Spleen (tissue), 11 donors: ENCODE measurements around the gene GALNT13. TPM values are rescaled to one million over a fixed set of nuclear protein-coding genes. Genes with fewer than 3 reads are reported as not detected.

Experiments
- DNase-seq: peaks from one replicate; pipeline ENCODE4 v3.0.0-alpha.2; 2020
- H3K27ac ChIP-seq, 8 donors: fragments of 200-600 bp; sonication (generic) in 7 of 8; 1 replicate in 4 of 8; 2 replicates in 4 of 8; pipeline versions ENCODE4 v1.5.0 to v1.8.0; 2016 to 2021; ENCODE audit warnings: inconsistent platforms in 4 of 8, mild to moderate bottlenecking in 4 of 8, moderate library complexity in 1 of 8
- H3K27me3 ChIP-seq, 7 donors: fragments of 200-600 bp; sonication (generic) in 6 of 7; replicated peaks in 1 of 7; 1 replicate in 4 of 7; 2 replicates in 3 of 7; pipeline versions ENCODE4 v1.5.0 to v1.8.0; 2016 to 2021; ENCODE audit warnings: inconsistent platforms in 3 of 7, mild to moderate bottlenecking in 1 of 7
- H3K36me3 ChIP-seq, 6 donors: fragments of 200-600 bp; sonication (generic) in 5 of 6; 1 replicate in 4 of 6; 2 replicates in 2 of 6; pipeline versions ENCODE4 v1.5.0 to v1.8.0; 2016 to 2021; ENCODE audit warnings: inconsistent platforms in 2 of 6
- H3K4me1 ChIP-seq, 6 donors: fragments of 200-600 bp; sonication (generic) in 5 of 6; 1 replicate in 3 of 6; 2 replicates in 3 of 6; pipeline versions ENCODE4 v1.5.0 to v1.8.0; 2016 to 2021; ENCODE audit warnings: inconsistent platforms in 3 of 6
- H3K4me3 ChIP-seq, 8 donors: fragments of 200-600 bp; sonication (generic) in 7 of 8; 1 replicate in 4 of 8; 2 replicates in 4 of 8; pipeline versions ENCODE4 v1.5.0 to v1.8.0; 2016 to 2021; ENCODE audit warnings: inconsistent platforms in 4 of 8, mild to moderate bottlenecking in 4 of 8, moderate library complexity in 2 of 8
- H3K9me3 ChIP-seq, 8 donors: fragments of 200-600 bp; sonication (generic) in 7 of 8; 1 replicate in 4 of 8; 2 replicates in 4 of 8; pipeline versions ENCODE4 v1.5.0 to v1.8.0; 2016 to 2021; ENCODE audit warnings: inconsistent platforms in 4 of 8
- POLR2A ChIP-seq, 3 donors: fragments of 450-650 bp; IDR thresholded peaks; one replicate each; pipeline ENCODE4 v1.5.1; 2017; ENCODE audit warnings: antibody characterized with exemption in 3 of 3, mild to moderate bottlenecking in 1 of 3
- POLR2AphosphoS5 ChIP-seq, 3 donors: sonication (generic); formaldehyde crosslinking; IDR thresholded peaks; one replicate each; pipeline ENCODE4 v1.5.1; 2017; ENCODE audit warnings: antibody characterized with exemption in 3 of 3
- WGBS, 5 donors: extraction: QIAGEN DNeasy Blood & Tissue Kit in 3 of 5; methylation state at CpG; one replicate each; pipeline versions ENCODE4 v1.1.5 to v1.1.7; 2013 to 2018; 5-methylcytosine and 5-hydroxymethylcytosine counted together
- intact Hi-C: fragments of 100-400 bp; cut with DNase I; formaldehyde crosslinking; loops from one replicate; pipeline ENCODE4 v1.15.0; 2023; ENCODE audit warnings: low total_unique reads
- polyA plus RNA-seq, 3 donors: library from polyadenylated mRNA; stranded (reverse); fragments of 200-250 nt; gene quantifications; one replicate each; pipeline ENCODE4 v1.2.1, GENCODE V29; 2013
- total RNA-seq, 7 donors: library from RNA; depleted of rRNA in 3 of 7; stranded (reverse); fragments of >200 nt in 3 of 7; fragmentation: NEBNext Ultra II Directional in 4 of 7; extraction: Animal tissue kit (Norgen Biotek cat#: 25700) in 4 of 7; gene quantifications; one replicate each; pipeline versions ENCODE4 v1.1.0 to v1.2.1, GENCODE V29; 2016 to 2021
- TF ChIP-seq, protein P1 (sequence below), 11 experiments: fragments of 200-600 bp in 7 of 11; fragments of 450-650 bp in 4 of 11; sonication (generic) in 4 of 11; IDR thresholded peaks in 8 of 11; conservative IDR thresholded peaks in 3 of 11; 1 replicate in 7 of 11; 2 replicates in 4 of 11; pipeline versions ENCODE4 v1.4.0 to v1.8.0; 2016 to 2021; ENCODE audit warnings: antibody characterized with exemption in 11 of 11, inconsistent platforms in 4 of 11, mild to moderate bottlenecking in 1 of 11
- donor health status: healthy with polysubstance abuse.
- donor health status: DM: no; HTN: no; CAD: no; lungs with moderate emphysema.
- donor health status: DM: no; HTN: no; CAD: no.
- donor health status: Bipolar disorder and iron deficiency.
- donor health status: healthy.
- donor health status: DM: no; HTN: no; CAD: no.
- donor health status: DM: yes; HTN: yes; CAD: no.

Gene GALNT13
- total and polyA plus RNA-seq, 10 donors = 0.02 to 0.61 (median 0.11) TPM; not detected in 6

DNA sequence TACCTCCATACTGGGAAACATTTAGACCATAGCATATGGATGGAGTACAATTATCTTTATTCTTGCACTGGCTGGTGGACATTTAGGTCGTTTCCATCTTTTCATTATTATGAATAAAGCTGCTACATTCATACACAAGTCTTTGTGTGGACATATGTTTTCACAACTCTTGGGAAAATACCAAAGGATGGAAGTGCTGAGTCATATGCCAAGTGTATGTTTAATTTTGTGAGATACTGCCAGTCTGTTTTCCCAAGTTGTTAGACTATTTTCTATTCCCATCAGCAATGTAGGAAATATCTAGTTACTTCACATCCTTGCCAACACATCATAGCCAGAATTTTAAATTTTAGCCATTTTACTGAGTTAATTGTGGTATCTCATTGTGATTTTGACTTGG, 91.5 kb downstream of the GALNT13 start:
- H3K27me3 ChIP-seq = no peaks in the 10 kb centered on the region
- DNase-seq = no peak
- no peak overlapping the region for H3K27ac ChIP-seq
- H3K4me1 ChIP-seq = no peaks in the 10 kb centered on the region
- H3K36me3 ChIP-seq = no peaks in the 10 kb centered on the region
- 44 to 69% (median 57%) methylated on average over 1 of the region's 1 CpG for WGBS, 5 donors
- intact Hi-C loops = no loop called here
- TF ChIP-seq, protein P1, sequence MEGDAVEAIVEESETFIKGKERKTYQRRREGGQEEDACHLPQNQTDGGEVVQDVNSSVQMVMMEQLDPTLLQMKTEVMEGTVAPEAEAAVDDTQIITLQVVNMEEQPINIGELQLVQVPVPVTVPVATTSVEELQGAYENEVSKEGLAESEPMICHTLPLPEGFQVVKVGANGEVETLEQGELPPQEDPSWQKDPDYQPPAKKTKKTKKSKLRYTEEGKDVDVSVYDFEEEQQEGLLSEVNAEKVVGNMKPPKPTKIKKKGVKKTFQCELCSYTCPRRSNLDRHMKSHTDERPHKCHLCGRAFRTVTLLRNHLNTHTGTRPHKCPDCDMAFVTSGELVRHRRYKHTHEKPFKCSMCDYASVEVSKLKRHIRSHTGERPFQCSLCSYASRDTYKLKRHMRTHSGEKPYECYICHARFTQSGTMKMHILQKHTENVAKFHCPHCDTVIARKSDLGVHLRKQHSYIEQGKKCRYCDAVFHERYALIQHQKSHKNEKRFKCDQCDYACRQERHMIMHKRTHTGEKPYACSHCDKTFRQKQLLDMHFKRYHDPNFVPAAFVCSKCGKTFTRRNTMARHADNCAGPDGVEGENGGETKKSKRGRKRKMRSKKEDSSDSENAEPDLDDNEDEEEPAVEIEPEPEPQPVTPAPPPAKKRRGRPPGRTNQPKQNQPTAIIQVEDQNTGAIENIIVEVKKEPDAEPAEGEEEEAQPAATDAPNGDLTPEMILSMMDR (IDR thresholded peaks at IDR 0.05 in 8 of 11, conservative IDR thresholded peaks at IDR 0.05 in 3 of 11) = no peak
- TF ChIP-seq POLR2AphosphoS5 (IDR thresholded peaks at IDR 0.05) (no peak), POLR2A (IDR thresholded peaks at IDR 0.05) (no peak)
- H3K9me3 ChIP-seq = peaks cover 0 to 34% (median 10%) of the 10 kb centered on the region in 8 donors
- no peak overlapping the region for H3K4me3 ChIP-seq

DNA sequence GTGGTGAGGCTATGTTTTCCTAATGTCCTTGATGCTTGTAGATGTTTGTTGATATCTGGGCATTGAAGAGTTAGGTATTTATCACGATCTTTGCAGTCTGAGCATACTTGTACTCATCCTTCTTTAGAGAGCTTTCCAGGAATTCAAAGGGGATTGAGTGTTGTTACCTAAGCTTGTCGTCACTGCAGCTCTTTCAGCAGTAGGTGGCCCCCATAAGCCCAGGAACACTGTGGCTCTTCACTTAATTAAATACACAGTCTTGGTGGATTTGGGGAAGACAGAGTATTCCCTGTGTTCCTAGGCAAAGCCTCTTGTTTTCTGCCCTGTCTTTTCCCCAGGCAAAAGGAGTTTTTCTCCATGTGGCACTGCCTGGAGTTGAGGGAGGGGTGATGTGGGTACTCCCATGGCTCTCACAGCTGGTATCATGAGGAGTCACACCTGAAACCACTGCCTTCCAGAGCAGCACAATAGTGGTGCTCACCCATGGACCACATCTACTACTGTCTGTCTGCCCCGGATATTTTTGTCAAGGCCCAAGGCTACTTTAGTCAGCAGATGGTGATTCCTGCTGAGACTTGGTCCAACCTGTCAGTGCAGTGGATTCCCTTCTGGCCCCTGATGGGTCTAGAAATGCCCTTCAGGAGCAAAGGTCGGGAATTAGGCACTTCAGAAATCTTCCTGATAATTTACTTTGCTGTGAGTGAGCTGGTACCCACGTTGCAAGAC, 95.7 kb downstream of the GALNT13 start:
- TF ChIP-seq POLR2A (IDR thresholded peaks at IDR 0.05) (no peak), POLR2AphosphoS5 (IDR thresholded peaks at IDR 0.05) (no peak)
- TF ChIP-seq, protein P1 (IDR thresholded peaks at IDR 0.05 in 8 of 11, conservative IDR thresholded peaks at IDR 0.05 in 3 of 11) = no peak
- H3K36me3 ChIP-seq = no peaks in the 10 kb centered on the region
- no peaks in the 10 kb centered on the region for H3K27me3 ChIP-seq
- no peaks in the 10 kb centered on the region for H3K4me1 ChIP-seq
- H3K4me3 ChIP-seq = no peak overlapping the region
- WGBS, 5 donors = 49 to 72% (median 58%) methylated on average over 5 of the region's 5 CpGs
- peaks cover 0 to 18% (median 0%) of the 10 kb centered on the region in 8 donors for H3K9me3 ChIP-seq
- DNase-seq = no peak
- intact Hi-C loops = no loop called here
- H3K27ac ChIP-seq = no peak overlapping the region

DNA sequence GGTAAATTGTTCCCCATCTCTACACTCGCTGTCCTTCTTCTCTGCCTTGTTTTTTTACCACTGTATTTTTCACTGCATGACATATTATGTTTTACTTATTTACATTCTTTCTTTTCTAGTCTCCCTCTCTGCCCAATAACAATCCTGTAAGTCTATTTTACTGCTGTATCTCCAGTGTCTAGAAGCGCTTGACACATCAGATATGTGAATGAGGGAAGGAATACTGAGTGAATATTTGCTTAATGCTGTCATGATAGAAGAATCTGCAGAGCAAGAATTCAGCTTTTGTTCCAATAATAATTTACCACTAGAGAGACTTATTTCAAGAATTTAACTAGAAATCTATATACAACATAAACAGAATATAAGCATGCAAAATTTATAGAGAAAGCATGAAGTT, 99.5 kb downstream of the GALNT13 start:
- intact Hi-C loops = no loop called here
- peaks cover 0 to 18% (median 0%) of the 10 kb centered on the region in 8 donors for H3K9me3 ChIP-seq
- H3K27me3 ChIP-seq = no peaks in the 10 kb centered on the region
- no peaks in the 10 kb centered on the region for H3K4me1 ChIP-seq
- WGBS, 5 donors = 67 to 78% (median 69%) methylated on average over 2 of the region's 2 CpGs
- H3K36me3 ChIP-seq = no peaks in the 10 kb centered on the region
- no peak overlapping the region for H3K4me3 ChIP-seq
- H3K27ac ChIP-seq = no peak overlapping the region
- TF ChIP-seq POLR2A (IDR thresholded peaks at IDR 0.05) (no peak), POLR2AphosphoS5 (IDR thresholded peaks at IDR 0.05) (no peak)
- TF ChIP-seq, protein P1 (IDR thresholded peaks at IDR 0.05 in 8 of 11, conservative IDR thresholded peaks at IDR 0.05 in 3 of 11) = no peak
- no peak for DNase-seq

DNA sequence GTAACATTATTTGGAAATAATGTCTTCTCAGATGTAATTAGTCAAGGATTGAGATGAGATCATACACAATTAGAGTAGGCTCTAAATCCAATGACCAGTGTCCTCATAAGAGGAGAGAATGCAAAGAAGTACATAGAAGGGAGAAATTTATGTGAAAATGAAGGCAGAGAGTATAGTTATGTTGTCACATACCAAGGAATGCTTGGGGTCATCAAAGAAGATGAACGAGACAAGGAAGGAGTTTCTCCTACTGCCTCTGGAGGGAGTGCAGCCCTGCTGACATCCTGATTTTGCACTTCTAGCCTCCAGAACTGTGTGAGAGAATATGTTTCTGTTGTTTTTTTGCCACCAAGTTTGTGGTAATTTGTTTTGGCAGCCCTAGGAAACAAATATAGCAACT, 100.1 kb downstream of the GALNT13 start:
- H3K27ac ChIP-seq = no peak overlapping the region
- H3K4me1 ChIP-seq = no peaks in the 10 kb centered on the region
- no peaks in the 10 kb centered on the region for H3K36me3 ChIP-seq
- H3K4me3 ChIP-seq = no peak overlapping the region
- TF ChIP-seq POLR2AphosphoS5 (IDR thresholded peaks at IDR 0.05) (no peak), POLR2A (IDR thresholded peaks at IDR 0.05) (no peak)
- TF ChIP-seq, protein P1 (IDR thresholded peaks at IDR 0.05 in 8 of 11, conservative IDR thresholded peaks at IDR 0.05 in 3 of 11) = no peak
- 48 to 69% (median 59%) methylated on average over 1 of the region's 1 CpG for WGBS, 5 donors
- DNase-seq = no peak
- intact Hi-C loops = no loop called here
- peaks cover 0 to 13% (median 0%) of the 10 kb centered on the region in 8 donors for H3K9me3 ChIP-seq
- no peaks in the 10 kb centered on the region for H3K27me3 ChIP-seq
